ENCODE results near the gene PCDHAC2.
A peak's percentile ranks its signal among the peaks of the same experiment; 100 is the strongest.

PCDHAC2 gene, protein sequence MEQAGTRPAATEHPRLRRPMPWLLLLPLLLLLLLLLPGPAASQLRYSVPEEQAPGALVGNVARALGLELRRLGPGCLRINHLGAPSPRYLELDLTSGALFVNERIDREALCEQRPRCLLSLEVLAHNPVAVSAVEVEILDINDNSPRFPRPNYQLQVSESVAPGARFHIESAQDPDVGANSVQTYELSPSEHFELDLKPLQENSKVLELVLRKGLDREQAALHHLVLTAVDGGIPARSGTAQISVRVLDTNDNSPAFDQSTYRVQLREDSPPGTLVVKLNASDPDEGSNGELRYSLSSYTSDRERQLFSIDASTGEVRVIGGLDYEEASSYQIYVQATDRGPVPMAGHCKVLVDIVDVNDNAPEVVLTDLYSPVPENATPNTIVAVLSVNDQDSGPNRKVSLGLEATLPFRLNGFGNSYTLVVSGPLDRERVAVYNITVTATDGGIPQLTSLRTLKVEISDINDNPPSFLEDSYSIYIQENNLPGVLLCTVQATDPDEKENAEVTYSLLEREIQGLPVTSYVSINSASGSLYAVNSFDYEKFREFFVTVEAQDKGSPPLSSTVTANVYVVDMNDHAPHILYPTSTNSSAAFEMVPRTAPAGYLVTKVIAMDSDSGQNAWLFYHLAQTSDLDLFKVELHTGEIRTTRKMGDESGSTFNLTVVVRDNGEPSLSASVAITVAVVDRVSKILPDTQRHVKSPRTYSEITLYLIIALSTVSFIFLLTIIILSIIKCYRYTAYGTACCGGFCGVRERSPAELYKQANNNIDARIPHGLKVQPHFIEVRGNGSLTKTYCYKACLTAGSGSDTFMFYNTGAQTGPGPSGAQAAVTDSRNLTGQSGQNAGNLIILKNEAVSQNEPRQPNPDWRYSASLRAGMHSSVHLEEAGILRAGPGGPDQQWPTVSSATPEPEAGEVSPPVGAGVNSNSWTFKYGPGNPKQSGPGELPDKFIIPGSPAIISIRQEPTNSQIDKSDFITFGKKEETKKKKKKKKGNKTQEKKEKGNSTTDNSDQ

DNA sequence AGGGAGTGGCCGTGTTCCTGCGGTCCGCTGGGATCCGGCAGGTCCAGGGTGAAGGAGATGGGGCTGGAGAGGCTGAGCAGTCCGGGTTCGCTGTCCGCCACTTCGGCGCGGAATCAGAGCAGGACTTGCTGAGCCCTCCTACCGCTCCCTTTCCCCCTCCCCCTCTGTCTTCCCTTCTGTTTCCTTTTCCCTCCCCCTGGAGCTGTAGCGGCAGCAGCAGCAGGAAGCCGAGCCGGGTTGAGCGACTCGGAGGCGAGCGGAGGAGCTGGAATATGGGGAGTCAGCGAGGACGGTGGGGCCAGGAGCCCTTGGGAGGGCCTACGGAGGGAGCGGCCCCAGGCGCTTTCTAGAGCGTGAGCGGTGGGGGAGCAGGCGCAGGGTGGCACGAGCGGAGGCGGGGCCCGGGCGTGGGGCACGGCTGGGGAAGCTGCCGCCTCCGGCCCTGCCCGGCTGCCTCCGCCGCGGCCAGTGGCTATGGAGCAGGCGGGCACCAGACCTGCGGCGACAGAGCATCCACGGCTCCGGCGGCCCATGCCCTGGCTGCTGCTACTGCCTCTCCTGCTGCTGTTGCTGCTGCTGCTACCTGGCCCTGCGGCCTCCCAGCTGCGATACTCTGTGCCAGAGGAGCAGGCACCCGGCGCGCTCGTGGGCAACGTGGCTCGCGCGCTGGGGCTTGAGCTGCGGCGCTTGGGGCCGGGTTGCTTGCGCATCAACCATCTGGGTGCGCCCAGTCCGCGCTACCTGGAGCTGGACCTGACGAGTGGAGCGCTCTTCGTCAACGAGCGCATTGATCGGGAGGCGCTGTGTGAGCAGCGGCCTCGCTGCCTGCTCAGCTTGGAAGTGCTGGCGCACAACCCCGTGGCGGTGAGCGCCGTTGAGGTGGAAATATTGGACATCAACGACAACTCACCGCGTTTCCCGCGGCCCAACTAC lies at the start of gene PCDHAC2:
Gene PCDHAC2, plus strand, starts transcription at position 184 of the 933 bp plus-strand sequence. Its CDS starts 291 bp downstream, at position 475.
- peak; percentile 18 for DNase-seq

DNA sequence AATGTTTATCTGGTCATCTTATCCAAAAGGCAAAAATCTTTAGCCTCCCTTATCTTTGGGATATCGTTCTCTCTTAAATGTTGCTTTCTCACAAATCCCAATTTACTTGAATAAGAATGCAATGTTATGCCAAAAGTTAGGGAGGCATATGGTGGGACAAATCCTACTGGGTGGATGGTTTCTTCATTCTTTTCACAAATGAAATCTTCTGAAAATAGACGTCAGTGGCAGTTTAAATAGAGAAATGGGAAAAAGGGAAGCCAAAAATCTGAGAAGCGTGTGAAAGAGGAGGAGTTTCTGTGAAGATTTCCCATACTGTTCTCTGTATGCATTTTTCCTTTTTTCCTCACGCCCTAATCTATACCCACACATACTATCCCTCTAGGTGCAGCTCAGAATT lies 42.7 kb upstream of the PCDHAC2 start:
- DNase-seq = no peak

DNA sequence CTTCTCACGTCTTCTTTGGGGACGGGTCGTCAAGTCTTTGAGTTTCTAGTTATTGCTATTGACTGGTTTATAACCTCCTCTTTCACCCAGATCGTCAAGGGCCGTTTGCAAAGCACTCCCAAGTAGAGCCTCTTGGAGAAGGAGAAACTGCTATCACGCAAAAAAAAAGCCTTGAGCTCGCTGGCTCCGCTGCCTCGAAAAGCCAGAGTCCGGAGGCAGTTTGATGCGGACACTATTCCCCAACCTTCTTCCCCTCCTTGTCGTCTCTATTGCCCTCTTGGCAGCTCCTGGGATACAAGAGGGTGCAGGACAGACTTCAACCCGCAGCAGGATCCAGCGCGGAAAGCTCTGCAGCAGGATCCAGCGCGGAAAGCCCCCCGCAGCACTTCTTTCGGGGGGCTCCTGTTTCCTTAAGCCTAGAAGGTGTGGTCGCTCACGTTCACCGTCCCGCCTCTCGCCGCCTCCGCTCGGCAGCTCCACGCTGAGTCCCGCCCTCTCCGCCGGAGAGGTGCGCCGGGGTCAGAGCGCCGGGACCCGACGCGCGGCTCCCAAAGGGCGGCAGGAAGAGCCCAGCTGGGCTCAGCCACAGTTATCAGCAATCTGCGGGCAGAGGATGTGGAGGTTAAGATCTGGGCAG lies 40.4 kb upstream of the PCDHAC2 start, which contains the start of gene PCDHAC1:
Gene PCDHAC1, plus strand, starts transcription at position 494 of the 637 bp plus-strand sequence. CDS start 594 bp downstream, outside the sequence.
- DNase-seq = no peak

DNA sequence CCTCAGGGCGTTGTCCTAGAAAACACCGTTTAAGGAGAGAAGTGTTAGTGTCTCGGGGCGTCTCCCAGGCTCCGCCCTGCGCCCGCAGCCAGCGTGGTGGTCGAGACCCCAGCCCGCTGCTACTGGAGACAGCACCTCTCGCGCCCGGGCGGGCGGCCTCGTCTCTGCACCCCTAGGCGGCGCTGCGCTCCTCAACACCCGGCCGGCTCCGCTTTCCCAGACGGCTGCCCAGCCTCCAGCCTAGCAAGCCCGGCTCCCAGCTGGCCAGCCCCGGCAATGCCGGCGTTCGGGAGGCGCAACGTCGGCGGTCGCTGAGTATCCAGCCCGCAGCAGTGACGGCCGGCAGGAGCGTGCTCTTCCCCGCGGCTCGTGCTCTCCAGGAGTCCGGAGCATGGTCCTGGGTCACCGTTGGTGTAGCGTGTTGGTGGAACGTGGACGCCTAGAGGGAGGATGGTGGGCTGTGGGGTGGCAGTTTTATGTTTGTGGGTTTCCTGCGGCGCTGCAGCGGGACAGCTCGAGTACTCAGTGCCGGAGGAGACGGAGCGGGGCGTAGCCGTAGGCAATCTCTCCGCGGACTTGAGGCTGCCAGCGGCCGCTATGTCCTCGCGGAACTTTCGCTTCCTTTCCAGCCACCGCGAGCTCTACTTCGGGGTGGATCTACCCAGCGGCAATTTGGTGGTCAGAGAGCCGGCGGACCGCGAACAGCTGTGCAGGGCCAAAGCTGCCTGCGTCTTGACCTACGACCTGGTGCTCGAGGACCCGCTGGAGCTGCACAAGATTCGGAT lies 39.6 kb upstream of the PCDHAC2 start:
- DNase-seq = peak; percentile 11

DNA sequence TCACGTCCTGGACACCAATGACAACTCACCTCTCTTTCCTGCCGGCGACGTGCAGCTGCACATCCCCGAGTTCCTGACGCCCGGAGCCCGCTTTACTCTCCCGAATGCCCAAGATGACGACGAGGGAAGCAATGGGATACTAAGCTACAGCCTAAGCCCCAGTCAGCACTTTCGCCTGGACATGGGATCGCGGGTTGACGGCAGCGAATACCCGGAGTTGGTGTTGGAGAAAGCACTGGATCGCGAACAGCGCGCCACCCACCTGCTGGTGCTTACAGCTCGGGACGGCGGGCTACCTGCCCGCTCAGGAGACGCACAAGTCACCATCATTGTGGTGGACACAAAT lies 39.1 kb upstream of the PCDHAC2 start:
- DNase-seq = no peak

DNA sequence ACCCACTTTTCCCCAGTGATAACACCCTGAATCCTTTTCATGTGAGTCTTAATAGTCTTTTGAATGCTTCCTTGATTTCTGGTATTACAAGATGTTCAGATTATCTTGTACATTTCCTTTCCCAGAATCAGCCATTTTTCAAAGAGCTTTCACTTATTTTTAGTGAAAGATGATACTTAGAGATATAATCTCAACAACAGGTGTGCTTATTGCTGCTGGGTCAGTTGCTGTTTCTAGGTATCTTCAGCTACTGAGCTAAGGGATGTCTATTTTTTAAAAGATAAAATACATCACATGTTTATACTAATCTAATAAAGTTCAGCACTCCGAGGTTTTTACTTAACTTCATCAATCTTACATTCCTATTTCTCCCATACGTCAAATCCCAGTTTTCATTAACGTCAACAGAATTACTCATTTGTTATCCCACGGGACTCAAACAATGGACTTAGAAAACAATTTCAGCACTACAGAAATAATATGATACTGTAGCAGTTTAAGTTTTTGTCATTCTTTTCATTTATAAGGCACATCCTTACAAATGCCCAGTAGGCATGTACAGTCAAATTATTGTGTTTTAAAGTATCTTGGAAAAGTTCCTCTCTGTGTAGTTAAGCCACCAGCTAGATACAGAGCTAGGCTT lies 31.2 kb upstream of the PCDHAC2 start:
- DNase-seq = no peak

DNA sequence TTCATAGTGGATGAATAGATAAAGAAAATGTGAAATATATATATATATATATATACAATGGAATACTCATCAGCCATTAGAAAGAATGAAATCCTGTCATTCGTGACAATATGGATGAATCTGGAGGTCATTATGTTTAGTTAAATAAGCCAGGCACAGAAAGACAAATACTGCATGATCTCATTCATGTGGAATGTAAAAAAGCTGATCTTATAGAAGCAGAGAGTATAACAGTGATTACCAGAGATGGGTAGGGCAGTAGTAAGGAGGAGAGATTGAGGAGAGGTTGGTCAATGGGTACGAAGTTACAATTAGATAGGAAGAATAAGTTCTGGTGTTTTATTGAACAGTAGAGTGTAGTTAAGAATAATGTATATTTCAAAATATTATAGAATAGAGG lies 19.7 kb upstream of the PCDHAC2 start:
- no peak for DNase-seq

DNA sequence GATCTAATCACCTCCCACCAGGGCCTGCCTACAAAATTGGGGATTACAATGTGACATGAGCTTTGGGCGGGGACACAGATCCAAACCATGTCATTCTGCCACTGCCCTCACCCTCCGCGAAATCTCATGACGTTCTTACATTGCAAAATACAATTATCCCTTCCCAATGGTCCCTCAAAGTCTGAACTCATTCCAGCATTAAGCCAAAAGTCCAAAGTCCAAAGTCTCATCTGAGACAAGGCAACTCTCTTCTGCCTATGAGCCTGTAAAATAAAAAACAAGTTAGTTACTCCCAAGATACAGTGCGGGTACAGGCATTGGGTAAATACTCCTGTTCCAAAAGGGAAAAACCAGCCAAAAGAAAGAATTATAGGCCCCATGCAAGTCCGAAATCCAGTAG lies 14.6 kb upstream of the PCDHAC2 start:
- no peak for DNase-seq

DNA sequence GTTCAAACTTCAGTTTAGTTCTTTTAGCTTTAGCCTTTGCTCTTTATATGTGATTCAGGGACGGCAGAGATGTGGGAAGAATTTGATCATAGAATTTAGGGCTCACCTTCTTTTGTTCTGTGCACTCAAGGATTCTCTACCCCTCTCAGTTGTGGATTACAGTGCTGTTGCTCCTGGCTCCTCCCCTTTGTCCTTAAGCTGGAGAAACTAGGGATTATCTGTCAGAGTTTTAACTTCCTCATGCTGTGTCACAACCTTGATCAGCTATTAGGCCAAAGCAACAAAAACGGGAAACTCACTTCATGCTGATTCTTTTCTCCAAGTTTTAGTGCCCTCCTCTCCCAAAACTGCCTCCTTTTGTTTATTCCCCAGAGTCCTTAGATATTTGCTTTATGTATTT lies 13.0 kb upstream of the PCDHAC2 start:
- no peak for DNase-seq

DNA sequence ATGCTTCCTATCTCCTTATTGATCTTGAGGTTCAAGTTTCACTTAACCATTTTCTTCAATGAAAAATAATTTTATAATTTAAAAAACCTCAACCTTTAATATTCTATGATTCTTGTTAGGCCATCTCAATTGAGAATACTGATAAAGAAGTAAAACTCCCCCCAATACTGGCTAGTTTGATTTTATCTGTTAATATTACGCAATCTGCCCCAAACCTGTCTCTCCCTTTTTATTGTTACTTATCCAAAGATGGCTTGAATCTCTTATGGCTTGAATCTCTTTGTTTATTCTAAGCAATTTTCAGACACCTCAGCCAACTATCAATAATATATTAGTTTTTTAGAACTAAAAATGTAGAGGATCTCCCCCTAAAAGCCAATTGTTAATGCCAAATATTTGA lies 4.1 kb upstream of the PCDHAC2 start:
- no peak for DNase-seq

DNA sequence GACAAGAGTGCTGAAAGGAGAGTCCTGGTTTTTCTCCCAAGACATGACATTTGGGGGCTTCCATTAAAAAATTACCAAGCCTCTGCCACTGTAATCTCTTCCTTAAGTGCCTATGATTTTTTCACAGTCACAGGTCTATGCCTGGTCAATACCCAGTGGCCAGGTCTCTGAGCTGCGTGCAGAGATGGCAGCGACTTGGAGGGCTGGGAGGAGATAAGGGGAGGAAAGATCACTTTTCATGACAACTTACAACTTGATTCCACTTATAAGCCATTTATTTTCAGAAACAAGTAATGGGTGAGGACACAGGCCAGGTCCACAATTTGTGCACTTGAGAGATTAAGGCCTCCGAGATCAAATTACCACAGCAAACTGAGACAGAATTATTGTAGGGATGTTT lies 1.9 kb upstream of the PCDHAC2 start:
- DNase-seq = no peak

DNA sequence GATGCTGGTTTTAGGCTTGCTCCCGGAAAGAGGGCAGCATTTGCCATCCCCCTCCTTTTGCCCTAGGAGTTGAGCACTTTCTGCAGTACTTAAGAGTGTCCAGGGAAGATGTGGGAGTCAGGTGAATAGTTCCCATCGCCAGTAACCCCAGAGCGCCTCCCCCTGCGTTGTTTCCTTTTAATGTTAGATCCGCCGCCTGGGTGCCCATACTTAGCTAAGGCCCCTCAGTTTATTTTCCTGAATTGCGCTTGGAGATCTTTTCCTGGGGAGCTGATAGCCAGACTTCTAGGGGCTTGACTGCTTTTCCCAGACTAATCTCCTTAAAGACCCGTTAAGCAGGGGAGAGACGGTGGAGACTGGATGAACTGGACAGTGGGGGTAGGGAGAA lies 377 bp upstream of the PCDHAC2 start:
- no peak for DNase-seq

DNA sequence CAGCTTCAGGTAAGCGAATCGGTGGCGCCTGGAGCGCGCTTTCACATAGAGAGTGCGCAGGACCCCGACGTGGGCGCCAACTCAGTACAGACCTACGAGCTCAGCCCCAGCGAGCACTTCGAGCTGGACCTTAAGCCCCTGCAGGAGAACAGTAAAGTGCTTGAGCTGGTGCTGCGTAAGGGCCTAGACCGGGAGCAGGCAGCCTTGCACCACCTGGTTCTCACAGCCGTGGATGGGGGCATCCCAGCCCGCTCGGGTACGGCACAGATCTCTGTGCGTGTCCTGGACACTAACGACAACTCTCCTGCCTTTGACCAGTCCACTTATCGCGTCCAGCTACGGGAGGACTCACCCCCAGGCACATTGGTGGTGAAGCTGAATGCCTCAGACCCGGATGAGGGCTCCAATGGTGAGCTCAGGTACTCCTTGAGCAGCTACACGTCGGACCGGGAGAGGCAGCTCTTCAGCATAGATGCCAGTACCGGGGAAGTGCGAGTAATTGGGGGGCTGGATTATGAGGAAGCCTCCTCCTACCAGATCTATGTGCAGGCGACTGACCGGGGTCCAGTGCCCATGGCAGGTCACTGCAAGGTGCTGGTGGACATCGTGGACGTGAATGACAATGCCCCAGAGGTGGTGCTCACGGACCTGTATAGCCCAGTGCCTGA lies 1.1 kb downstream of the PCDHAC2 start:
- DNase-seq = no peak

DNA sequence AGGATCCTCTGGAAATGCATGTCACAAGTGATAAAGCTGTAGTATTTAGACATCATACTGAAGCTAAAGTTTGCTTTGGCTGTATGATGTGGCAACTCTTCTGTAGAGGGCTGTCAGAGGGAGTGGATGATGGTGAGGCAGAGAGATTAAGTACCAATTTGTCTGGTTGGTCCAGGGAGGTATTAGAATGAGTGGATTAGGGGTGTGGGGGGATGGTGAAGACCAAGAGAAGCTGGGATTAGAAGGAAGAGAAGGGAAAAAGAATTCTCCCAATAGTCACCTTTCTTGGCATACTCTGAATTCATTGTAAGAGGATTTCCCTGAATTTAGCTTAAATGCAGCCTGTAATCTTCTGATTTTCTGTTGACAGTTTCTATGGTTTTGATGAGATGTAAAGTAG lies 3.6 kb downstream of the PCDHAC2 start:
- no peak for DNase-seq

DNA sequence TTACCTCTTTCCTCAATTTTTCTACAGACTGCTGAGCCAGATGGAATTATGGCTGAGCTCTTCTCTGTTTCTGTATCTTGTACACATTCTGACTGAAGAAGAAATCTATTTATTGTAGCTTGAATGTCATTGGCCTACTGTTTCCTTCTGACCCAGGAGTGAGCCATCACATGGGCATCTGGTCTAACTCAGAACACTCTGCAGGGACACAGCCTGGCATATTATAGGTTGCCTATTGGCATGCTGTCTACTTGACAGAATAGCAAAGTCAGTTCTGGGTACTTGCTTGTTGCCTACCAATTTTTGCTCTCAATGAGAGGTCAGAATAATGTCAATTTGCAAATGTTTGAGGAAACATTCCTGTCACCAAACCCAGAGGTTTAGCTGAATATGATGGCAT lies 7.3 kb downstream of the PCDHAC2 start:
- no peak for DNase-seq

DNA sequence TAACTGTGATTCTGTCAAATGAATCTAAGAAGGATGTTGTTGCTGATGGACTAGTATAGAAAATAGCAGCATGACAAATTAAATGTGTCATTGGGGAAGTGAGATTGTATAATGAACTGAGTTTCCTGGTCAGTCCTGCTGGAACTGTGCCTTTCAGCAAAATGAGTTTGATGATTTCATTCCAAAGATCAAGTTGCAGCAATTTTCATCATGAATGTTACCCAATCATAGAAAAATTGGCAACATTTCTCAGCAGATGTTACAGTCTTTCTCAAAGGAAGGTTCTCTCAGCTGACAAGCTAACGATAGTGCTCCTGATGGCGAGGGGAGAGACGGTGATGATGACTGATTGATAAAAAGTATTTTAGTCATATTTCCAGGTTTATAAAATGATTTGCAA lies 10.7 kb downstream of the PCDHAC2 start:
- DNase-seq = no peak

DNA sequence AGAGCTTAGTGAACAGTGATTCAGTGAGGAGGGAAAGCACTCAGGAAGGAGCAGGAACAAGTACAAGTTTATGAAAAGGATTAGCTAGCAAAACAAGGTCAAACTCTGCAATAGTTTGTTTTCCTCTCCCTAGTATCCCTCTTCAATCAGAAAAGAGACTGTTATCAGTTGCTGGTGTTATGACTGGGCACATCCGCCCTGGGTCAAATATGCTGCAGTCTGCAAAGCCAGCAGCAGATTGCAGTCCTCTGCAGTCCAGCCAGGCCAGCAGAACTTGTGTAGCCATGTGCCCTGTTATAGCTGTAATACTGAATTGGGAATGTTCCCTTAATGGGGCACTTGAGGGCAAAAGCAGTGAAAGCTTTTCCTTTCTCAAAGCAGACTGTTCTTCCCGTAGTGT lies 12.0 kb downstream of the PCDHAC2 start:
- no peak for DNase-seq

DNA sequence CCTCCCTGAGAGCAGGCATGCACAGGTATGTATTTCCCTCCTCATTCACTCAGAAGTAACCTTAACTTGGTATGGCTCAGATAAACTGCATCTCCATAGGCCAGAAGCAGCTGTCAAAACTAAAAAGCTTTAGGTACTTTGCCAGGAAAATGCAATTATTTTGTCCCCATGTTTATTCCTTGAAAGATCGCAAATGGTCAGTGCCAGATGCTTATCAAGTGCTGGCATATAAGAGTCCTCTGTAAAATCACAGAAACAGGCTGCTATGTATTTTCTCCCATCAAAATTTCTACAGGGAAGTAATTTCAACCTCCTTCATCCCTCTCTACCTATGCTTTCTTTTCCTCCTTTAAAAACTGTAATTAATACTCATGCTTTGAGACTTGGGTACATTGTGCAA lies 12.7 kb downstream of the PCDHAC2 start:
- no peak for DNase-seq

DNA sequence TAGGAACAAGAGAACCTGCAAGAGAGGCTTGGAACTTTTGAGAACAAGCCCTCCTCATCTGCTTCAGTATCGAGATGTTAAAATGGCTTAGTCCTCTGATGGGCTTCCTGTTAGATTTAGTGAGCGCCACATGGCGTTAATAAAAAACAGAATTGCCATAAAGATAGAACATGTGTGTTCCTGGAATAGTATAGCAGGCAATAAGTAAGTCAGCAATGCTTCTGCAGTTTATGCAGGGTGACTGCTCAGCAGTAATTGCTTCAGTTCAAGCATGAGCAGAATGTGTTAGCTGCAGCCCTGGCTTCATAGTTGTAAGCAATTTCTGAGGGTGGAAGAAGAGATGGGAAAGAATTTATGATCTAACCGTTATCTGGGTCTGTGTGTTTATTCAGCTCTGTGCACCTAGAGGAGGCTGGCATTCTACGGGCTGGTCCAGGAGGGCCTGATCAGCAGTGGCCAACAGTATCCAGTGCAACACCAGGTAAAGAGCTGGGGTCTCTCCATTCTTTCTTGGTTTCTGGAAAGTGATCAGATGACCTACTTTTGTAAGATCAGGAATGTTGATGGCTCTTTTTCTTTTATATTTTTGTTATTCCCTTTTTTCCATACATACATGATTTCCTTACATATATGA lies 15.9 kb downstream of the PCDHAC2 start:
- no peak for DNase-seq

DNA sequence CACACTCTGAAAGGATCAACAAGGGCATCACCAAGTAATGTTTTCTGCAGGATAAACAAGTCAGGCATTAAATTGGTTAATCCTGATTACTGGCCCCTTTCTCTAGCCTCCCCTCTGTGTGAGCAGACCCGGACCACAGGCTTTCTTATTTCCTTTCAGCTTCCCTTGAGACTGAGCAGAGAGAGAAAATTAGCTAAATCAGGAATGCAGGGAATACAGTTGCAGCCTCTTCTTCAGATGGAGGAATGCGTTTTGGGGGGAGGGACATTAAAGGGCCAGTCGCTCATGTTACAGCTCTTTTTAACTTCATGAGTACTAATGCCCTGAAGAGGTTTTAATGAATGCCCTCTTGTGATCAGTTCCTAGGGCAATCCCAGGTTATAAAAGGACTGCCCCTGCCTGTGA lies 19.8 kb downstream of the PCDHAC2 start:
- DNase-seq = no peak

Measured in EL (cell line).